ENCODE data around the gene PRRT1B.

The PRRT1B gene

GRCh38 chr9:131554087-131554842 is 8.9 kb downstream of the PRRT1B start:
- DNase-seq, result no peak

- no peak for DNase-seq
Observed at GRCh38 chr9:131554843-131555351, 9.6 kb downstream of the PRRT1B start.

DNA sequence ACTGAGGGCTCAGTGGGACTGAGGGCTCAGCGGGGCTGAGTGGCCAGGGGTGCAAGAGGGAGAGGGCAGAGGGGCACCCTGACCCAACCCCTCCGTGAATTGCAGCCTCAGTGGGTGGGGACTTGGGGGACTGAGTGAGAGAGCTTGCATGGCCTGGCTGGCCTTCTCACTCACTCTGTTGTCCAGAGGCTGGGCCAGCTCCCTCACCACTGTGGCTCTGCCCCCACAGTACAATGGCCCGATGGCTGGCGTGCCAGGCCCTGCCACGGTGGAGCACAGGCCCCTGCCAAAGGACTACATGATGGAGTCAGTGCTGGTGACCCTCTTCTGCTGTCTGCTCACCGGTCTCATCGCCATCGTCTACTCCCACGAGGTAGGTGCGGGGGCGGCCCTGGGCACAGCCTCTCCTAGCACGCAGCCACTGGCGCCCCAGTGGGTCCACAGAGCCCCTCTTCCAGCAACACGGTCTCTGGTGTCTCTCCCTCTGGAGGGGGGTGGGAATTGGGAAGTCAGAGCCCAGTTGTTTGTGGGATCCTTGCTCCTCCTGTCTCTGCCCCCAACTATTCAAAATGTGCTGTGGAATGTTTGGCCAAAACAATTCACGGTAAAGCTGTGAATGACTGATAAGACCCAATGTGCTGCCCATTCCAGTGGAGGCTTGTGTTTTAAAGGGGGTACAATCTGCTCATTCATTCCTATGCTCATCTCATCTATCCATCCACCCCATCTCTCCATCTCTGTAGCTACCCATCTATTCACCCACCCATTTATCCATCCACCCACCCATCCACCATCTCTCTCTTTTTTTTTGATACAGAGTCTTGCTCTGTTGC is 10.7 kb downstream of the PRRT1B start:
- no peak for DNase-seq

DNA sequence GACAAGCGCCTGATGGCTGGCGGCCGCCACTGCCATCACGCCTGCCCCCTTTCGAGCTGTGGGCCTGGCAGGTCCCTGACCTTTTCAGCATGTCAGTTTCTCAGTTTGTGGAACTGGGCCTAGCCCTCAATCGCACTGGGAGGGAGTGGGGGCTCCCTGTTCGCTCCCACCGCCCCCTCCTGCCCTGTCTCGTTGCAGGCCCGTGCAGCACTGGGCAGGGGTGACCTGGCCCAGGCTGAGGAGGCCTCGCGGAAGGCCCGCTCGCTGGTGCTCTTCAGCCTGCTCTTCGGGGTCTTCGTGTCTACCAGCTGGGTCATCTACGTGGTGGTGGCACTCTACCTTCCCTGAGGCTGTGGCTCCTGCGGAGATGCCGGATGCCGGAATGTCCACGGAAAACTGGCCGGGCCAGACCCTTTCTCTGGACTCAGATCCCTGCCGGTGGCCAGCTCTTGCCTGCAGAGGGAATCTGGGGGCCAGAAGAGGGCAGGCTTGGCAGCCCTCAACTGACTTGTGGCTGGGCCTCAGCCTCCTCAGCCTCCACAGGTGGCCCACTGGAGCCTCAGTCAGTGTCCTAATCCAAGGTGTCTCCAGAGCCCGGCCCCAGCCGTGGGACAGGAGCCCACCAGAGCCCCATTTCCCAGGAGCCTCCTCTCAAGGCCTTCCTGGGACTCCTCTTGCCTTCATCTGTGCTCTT is 12.7 kb downstream of the PRRT1B start:
- DNase-seq, result no peak

GRCh38 chr9:131559421-131560000 is 14.2 kb downstream of the PRRT1B start:
- DNase-seq, result no peak

GRCh38 chr9:131562032-131562959 is 17.0 kb downstream of the PRRT1B start:
- DNase-seq, result no peak

- no peak for DNase-seq
Observed at GRCh38 chr9:131565369-131565768, 20.0 kb downstream of the PRRT1B start.

- no peak for DNase-seq
Observed at GRCh38 chr9:131566158-131566557, 20.8 kb downstream of the PRRT1B start.

GRCh38 chr9:131567910-131568309 is 22.6 kb downstream of the PRRT1B start:
- DNase-seq, result no peak

DNA sequence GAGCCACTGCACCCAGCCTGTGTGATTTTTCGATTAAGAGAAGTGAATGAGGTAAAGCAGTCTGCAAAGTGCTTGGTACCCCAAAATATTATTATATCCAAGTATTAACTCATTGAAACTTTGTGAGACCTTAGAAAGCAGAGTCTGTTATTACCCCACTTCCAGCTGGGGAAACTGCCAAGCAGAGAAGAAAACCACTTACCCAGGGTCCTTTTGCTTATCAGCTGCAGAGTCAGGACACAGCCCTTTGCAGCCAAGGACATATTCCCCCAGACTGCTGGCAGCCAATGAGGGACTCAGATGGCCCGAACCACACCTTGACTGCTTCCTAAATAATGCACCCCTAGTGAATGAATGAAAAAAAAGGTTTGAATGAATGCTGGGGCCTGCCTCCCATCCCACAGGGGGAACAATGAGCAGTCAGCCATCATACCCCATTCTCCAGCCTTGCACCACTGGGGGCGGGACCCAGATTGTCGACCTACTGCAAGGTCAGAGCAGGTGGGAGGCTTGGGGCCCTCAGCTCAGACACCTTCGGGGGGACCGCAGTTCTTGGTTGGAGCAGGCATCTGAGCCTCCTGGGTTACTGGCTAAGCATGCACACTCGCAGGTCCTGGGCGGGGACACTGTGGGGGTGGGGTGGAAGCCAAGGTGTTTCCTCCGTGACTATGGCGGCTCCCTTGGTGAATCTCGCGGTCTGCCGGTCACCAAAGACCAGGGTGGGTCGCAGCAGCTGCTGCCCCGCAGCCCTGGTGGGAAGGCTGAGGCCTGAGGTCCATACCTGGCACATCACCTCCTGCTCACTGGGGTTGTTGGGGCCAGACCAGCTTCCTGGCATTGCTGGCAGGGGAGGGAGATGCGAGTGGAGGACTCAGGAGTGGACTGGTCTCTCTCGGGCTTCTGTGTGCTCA is 29.7 kb downstream of the PRRT1B start:
- no peak for DNase-seq

DNA sequence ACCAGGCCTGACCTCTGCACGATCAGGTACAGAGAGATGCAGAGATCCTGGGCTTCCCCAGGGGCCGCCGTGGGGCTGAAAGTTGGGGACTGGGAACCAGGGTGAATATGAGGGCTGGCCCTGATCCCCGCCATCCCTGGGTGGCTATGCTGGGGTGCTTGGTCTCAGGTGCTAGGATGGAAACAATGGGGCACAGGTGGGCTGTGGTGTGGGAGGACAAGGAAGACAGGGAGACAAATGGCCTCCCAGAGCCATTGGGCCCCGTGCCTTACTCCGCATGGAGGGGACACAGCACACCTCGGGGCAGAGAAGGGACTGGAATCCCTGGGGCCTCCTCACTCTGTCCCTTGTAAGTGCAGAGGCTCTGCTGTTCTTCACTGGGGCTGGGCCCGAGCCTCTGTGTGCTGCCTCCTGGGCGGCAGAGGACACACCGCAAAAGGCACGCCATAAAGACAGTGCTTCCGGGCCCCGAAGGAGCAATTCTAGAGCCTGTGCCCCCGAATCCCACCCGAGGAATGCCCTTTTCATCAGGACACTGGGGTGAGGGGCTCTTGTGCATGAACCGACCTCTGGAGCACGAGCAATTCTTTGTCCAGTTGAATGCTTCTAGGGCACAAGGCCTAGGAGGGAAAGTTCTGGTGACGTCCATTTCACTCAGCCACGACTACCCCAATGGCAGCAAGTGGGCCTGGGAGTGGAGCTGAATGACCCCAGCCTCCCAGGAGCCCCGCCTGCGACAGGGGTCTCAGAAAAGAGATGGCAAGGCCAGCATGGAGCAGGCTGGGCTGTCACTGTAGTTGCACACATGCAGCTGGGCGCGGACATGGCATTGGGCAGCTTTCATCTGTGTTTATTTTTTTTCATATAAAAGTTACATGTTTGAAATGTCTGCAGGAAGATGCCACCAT is 30.9 kb downstream of the PRRT1B start:
- DNase-seq, result no peak

- no peak for DNase-seq
Observed at GRCh38 chr9:131577005-131578000, 32.0 kb downstream of the PRRT1B start.

DNA sequence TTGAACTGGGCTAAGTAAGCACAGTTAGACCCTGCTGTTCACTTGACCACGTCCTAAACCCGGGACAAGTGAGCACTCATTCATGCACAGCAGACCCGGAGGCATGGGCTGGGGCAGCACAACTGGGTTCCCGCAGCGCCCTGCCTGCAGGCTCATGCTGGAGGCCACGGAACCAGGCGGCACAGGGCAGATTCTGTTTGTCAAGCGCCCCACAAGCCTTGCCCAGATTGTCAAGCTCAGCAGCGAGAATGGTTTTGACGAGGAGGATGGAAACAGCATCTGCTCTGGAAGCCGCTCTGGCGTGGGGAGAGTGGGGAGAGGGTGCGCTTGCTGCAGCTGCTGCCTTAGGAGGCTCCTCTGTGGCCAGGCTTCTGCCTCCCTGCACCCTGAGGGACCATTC is 32.7 kb downstream of the PRRT1B start:
- DNase-seq, result no peak

DNA sequence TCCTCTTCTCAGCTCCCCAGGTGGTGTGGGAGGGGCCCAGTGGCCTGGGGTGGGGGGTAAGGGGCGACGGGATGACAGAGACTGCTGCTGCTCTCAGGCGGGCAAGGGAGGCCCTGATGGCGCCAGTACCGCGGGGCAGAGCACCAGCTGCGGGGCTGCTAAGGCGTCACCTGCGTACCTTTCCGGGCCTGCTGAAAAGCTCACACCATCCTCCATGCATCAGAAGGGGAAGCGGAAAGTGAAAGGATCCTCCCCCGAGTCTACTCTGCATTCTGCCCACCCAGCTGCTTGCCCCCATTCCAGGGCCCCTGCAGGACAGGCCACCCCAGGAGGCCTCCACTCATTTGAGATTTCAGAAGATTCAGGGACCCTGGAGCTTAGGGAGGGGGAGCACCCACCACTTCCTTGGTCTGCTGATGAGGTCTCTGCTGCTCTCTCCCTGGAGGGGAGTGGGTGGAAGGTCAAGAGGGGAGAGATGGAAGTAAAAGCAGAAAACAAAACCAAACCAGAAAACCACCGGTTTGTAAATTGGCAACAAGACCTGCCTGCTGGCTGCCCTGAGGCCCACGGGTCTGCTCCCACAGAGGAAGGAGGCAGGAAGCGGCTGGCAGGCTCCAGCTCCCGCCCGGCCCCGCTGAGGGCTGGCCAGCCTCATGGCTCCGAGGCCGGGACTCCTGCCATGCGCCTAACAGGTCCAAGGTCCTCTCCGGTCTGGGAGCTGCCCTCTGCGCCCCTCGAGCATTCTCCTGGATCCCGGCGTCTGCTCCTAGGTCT is 33.6 kb downstream of the PRRT1B start:
- DNase-seq, result peak; percentile 42

DNA sequence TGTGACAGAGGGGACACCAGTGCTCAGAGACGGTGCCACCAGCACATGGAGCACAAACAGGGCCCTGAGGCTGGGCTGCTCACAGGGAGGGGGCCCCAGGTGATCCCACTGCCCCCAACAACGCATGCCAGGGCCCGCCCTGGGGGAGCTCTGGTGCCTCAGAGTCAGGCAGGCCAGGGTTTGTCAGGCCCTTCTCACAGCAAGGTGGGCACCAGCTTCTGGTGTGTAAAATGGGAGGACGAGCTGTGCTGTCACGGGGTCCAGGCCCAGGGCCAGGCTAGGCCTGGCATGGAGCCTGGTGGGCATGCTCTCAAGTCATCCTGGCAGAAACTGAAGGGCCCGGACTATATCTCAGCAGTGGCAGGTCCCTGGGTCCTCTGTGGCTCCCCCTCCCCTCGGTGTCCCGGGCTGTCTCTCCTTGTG is 34.5 kb downstream of the PRRT1B start:
- no peak for DNase-seq

DNA sequence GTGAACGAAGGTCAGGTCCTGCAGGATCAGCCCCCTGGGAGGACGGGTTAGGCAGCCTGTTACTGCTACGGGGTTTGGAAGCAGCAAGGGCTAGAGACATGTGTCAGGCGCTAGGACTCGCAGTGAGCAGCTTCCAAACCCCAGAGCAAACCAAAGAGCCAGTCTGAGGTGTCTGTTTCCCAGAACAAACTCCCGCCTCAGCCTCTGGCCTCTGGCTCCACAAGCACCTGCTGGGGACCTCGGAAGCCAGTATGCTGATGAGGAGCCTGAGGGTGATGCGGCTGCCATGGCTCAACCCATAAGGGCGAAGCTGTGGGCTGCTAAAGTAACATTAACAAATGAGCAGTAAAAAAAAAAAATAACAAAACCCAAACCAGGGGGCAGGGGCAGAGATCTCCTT is 35.0 kb downstream of the PRRT1B start:
- DNase-seq, result no peak

GRCh38 chr9:131582056-131582455 is 36.7 kb downstream of the PRRT1B start:
- no peak for DNase-seq
